Measurements from ENCODE around the gene URM1.

DNA sequence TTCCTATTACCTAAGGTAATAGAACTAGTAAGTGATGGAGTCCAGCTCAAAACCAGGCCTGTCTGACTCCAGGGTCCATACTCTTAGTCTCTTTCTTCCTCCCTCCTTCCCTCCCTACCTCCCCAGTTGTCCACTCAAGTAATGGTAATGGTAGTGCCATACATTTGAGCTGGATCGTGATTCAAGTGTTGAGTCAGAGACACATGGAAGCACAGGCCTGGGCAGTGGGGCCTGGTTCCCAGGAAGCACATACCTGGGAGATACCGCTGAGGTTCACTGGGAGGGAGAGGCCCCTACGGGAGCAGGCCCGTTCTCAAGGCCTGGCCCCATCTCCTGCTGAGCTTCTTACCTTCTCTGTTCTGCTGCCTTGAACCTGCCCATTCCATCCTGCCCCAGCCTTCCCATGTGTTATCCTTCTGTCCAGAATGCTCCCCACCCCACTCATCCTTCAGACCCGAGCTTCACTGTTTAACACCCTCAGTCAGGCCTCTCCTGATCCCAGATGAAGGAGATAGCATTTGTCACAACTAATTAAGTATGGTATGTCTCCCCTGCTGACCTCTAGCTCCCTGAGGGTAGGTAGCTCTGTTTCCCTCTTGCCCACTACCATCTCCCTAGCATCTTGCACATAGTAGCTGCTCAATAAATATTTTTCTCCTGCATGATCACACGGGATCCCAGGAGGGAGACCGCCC is 13.8 kb downstream of the URM1 start:
- TF ChIP-seq, protein P1, sequence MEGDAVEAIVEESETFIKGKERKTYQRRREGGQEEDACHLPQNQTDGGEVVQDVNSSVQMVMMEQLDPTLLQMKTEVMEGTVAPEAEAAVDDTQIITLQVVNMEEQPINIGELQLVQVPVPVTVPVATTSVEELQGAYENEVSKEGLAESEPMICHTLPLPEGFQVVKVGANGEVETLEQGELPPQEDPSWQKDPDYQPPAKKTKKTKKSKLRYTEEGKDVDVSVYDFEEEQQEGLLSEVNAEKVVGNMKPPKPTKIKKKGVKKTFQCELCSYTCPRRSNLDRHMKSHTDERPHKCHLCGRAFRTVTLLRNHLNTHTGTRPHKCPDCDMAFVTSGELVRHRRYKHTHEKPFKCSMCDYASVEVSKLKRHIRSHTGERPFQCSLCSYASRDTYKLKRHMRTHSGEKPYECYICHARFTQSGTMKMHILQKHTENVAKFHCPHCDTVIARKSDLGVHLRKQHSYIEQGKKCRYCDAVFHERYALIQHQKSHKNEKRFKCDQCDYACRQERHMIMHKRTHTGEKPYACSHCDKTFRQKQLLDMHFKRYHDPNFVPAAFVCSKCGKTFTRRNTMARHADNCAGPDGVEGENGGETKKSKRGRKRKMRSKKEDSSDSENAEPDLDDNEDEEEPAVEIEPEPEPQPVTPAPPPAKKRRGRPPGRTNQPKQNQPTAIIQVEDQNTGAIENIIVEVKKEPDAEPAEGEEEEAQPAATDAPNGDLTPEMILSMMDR (IDR thresholded peaks at IDR 0.05), result no peak
- TF ChIP-seq EP300 (IDR thresholded peaks at IDR 0.05) (no peak), POLR2A (IDR thresholded peaks at IDR 0.05) (no peak), POLR2AphosphoS5 (IDR thresholded peaks at IDR 0.05) (no peak)

Data from sigmoid colon (tissue), 4 donors.